ENCODE results near the gene PIK3R3. TPM values are rescaled to one million over a fixed set of nuclear protein-coding genes. Genes with fewer than 3 reads are reported as not detected.
"Not testable (repeated sequence)": the region's sequence is repeated elsewhere in the genome, so short reads cannot be mapped to it uniquely, and the experiment has no call there.

PIK3R3 gene
- total RNA-seq, 1 donor, result 14.2 TPM

- no peak for TF ChIP-seq CTCF (IDR thresholded peaks at IDR 0.05; ENCODE audit: insufficient read depth, low read depth, low read length)
- H3K4me3 ChIP-seq (ENCODE audit: low read depth, low read length), result no peak overlapping the region
- no peak for DNase-seq (ENCODE audit: low read depth)
These were observed 35.3 kb downstream of the PIK3R3 start for GRCh38 chr1:46097149-46097472.

- no peak overlapping the region for H3K4me3 ChIP-seq (ENCODE audit: low read depth, low read length)
- no peak for TF ChIP-seq CTCF (IDR thresholded peaks at IDR 0.05; ENCODE audit: insufficient read depth, low read depth, low read length)
- DNase-seq (ENCODE audit: low read depth), result no peak
These were observed 35.9 kb downstream of the PIK3R3 start for GRCh38 chr1:46096269-46097148.

- H3K4me3 ChIP-seq (ENCODE audit: low read depth, low read length); DNase-seq (ENCODE audit: low read depth): not testable (repeated sequence)
These were observed 37.3 kb downstream of the PIK3R3 start for GRCh38 chr1:46095110-46095509.

- no peak overlapping the region for H3K4me3 ChIP-seq (ENCODE audit: low read depth, low read length)
- TF ChIP-seq CTCF (IDR thresholded peaks at IDR 0.05; ENCODE audit: insufficient read depth, low read depth, low read length), result no peak
- DNase-seq (ENCODE audit: low read depth), result no peak
These were observed 37.9 kb downstream of the PIK3R3 start for GRCh38 chr1:46094471-46095005.

GRCh38 chr1:46093832-46094231 lies 38.6 kb downstream of the PIK3R3 start:
- not testable (repeated sequence) for H3K4me3 ChIP-seq (ENCODE audit: low read depth, low read length); DNase-seq (ENCODE audit: low read depth)

- no peak for DNase-seq (ENCODE audit: low read depth)
- H3K4me3 ChIP-seq (ENCODE audit: low read depth, low read length), result no peak overlapping the region
- no peak for TF ChIP-seq CTCF (IDR thresholded peaks at IDR 0.05; ENCODE audit: insufficient read depth, low read depth, low read length)
These were observed 44.5 kb downstream of the PIK3R3 start for GRCh38 chr1:46087891-46088290.

- no peak for TF ChIP-seq CTCF (IDR thresholded peaks at IDR 0.05; ENCODE audit: insufficient read depth, low read depth, low read length)
- no peak for DNase-seq (ENCODE audit: low read depth)
- H3K4me3 ChIP-seq (ENCODE audit: low read depth, low read length), result no peak overlapping the region
These were observed 45.9 kb downstream of the PIK3R3 start for GRCh38 chr1:46086576-46086975.
